ENCODE measurements around the gene MEF2A.

GRCh38 chr15:99662903-99663302 is 97.1 kb downstream of the MEF2A start:
- TF ChIP-seq CTCF (IDR thresholded peaks at IDR 0.05 in 2 of 3, conservative IDR thresholded peaks at IDR 0.05 in 1 of 3; ENCODE audit: control insufficient read depth in 2 of 3, extremely low read depth in 1 of 3, insufficient read depth in 1 of 3, low read depth in 3 of 3, low read length in 3 of 3) = no peak
- TF ChIP-seq POLR2AphosphoS2 (IDR thresholded peaks at IDR 0.05; ENCODE audit: low read depth, low read length) = no peak
- TF ChIP-seq POLR2A (IDR thresholded peaks at IDR 0.05; ENCODE audit: low read depth, low read length) = no peak
- TF ChIP-seq DPF2 (IDR thresholded peaks at IDR 0.05) = no peak
- no peak for TF ChIP-seq CBFB (IDR thresholded peaks at IDR 0.05; ENCODE audit: low read depth)
- no peak for TF ChIP-seq HDAC6 (IDR thresholded peaks at IDR 0.05; ENCODE audit: unreplicated experiment)
- TF ChIP-seq POLR2AphosphoS5 (IDR thresholded peaks at IDR 0.05; ENCODE audit: low read length) = no peak
- no peak for TF ChIP-seq SMC3 (IDR thresholded peaks at IDR 0.05; ENCODE audit: borderline replicate concordance, low read length)
- TF ChIP-seq NFXL1 (IDR thresholded peaks at IDR 0.05; ENCODE audit: borderline replicate concordance) = no peak
- TF ChIP-seq ZBTB11 (CRISPR knock-in tag; IDR thresholded peaks at IDR 0.05) = no peak
- no peak for TF ChIP-seq EP300 (IDR thresholded peaks at IDR 0.05; ENCODE audit: borderline replicate concordance in 1 of 2, control insufficient read depth in 1 of 2, low read depth in 2 of 2, low read length in 2 of 2)
